KOPT-K1 (cell line): ENCODE data around the gene APBB1IP.
A peak's percentile ranks its signal among the peaks of the same experiment; 100 is the strongest.
"Not testable (repeated sequence)": the region's sequence is repeated elsewhere in the genome, so short reads cannot be mapped to it uniquely, and the experiment has no call there.

Experiments used
- H3K27ac ChIP-seq: fragments of 200-600 bp; sonication (generic); 2 replicates; pipeline ENCODE4 v1.5.1; 2016; ENCODE audit warnings: antibody characterized with exemption, mild to moderate bottlenecking, low read depth, low read length; ENCODE audit not compliant: poor library complexity, severe bottlenecking
- H3K36me3 ChIP-seq: fragments of 200-600 bp; sonication (generic); 2 replicates; pipeline ENCODE4 v1.5.1; 2017; ENCODE audit warnings: antibody characterized with exemption, mild to moderate bottlenecking, low read length, moderate library complexity; ENCODE audit not compliant: insufficient read depth
- H3K9me3 ChIP-seq: fragments of 200-600 bp; sonication (generic); 2 replicates; pipeline ENCODE4 v1.5.1; 2017; ENCODE audit warnings: antibody characterized with exemption, low read length, mild to moderate bottlenecking; ENCODE audit not compliant: insufficient read depth, poor library complexity, severe bottlenecking

The APBB1IP gene

GRCh38 chr10:26454891-26455290, 16.8 kb downstream of the APBB1IP start:
- peaks cover 4% of the 10 kb centered on the region for H3K36me3 ChIP-seq
- H3K27ac ChIP-seq, result no peak overlapping the region

GRCh38 chr10:26455567-26456315, 17.6 kb downstream of the APBB1IP start:
- Histone ChIP-seq H3K9me3 (no peaks in the 10 kb centered on the region), H3K36me3 (peaks cover 4% of the 10 kb centered on the region), H3K27ac (no peak overlapping the region)

More at GRCh38 chr10:26454891-26455290, 16.8 kb downstream of the APBB1IP start:
- H3K9me3 ChIP-seq, result no peaks in the 10 kb centered on the region

- no peaks in the 10 kb centered on the region for H3K9me3 ChIP-seq
- H3K27ac ChIP-seq, result no peak overlapping the region
- H3K36me3 ChIP-seq, result peaks cover 3% of the 10 kb centered on the region
These were observed 18.9 kb downstream of the APBB1IP start for GRCh38 chr10:26457088-26457487.

GRCh38 chr10:26460736-26461135, 22.6 kb downstream of the APBB1IP start:
- Histone ChIP-seq H3K27ac (no peak overlapping the region), H3K9me3 (no peaks in the 10 kb centered on the region), H3K36me3 (no peaks in the 10 kb centered on the region)

- 0 out of 2 replicates have a peak, but pooled peaks cover 5% of the 10 kb centered on the region for H3K36me3 ChIP-seq
- no peaks in the 10 kb centered on the region for H3K9me3 ChIP-seq
- H3K27ac ChIP-seq, result no peak overlapping the region
These were observed 25.8 kb downstream of the APBB1IP start for GRCh38 chr10:26463986-26464385.

- Histone ChIP-seq H3K27ac (peak overlapping the region; percentile 4), H3K9me3 (no peaks in the 10 kb centered on the region), H3K36me3 (0 out of 2 replicates have a peak, but pooled peaks cover 5% of the 10 kb centered on the region)
These were observed 26.6 kb downstream of the APBB1IP start for GRCh38 chr10:26464632-26465280.

GRCh38 chr10:26466531-26466930, 28.4 kb downstream of the APBB1IP start:
- H3K36me3 ChIP-seq, H3K9me3 ChIP-seq, H3K27ac ChIP-seq: not testable (repeated sequence)

- 0 out of 2 replicates have a peak, but pooled peaks cover 5% of the 10 kb centered on the region for H3K36me3 ChIP-seq
- H3K27ac ChIP-seq, result peak overlapping the region; percentile 5
- H3K9me3 ChIP-seq, result no peaks in the 10 kb centered on the region
These were observed 29.5 kb downstream of the APBB1IP start for GRCh38 chr10:26467639-26468038.

- 0 out of 2 replicates have a peak, but pooled peaks cover 5% of the 10 kb centered on the region for H3K36me3 ChIP-seq
- peak overlapping the region; percentile 50 for H3K27ac ChIP-seq
- no peaks in the 10 kb centered on the region for H3K9me3 ChIP-seq
These were observed 30.1 kb downstream of the APBB1IP start for GRCh38 chr10:26468291-26468690.

GRCh38 chr10:26468700-26469099, 30.6 kb downstream of the APBB1IP start:
- H3K27ac ChIP-seq, result peak overlapping the region; percentile 50

GRCh38 chr10:26472492-26472778, 34.3 kb downstream of the APBB1IP start:
- Histone ChIP-seq H3K9me3 (no peaks in the 10 kb centered on the region), H3K36me3 (peaks cover 6% of the 10 kb centered on the region; the same call in 1 of the 2 replicates), H3K27ac (peak overlapping the region; percentile 17)

More at GRCh38 chr10:26468700-26469099, 30.6 kb downstream of the APBB1IP start:
- H3K36me3 ChIP-seq, result 0 out of 2 replicates have a peak, but pooled peaks cover 5% of the 10 kb centered on the region
- no peaks in the 10 kb centered on the region for H3K9me3 ChIP-seq

- Histone ChIP-seq H3K36me3 (peaks cover 6% of the 10 kb centered on the region; the same call in 1 of the 2 replicates), H3K27ac (peak overlapping the region; percentile 52), H3K9me3 (no peaks in the 10 kb centered on the region)
These were observed 35.9 kb downstream of the APBB1IP start for GRCh38 chr10:26474026-26474425.

GRCh38 chr10:26474845-26475244, 36.7 kb downstream of the APBB1IP start:
- not testable (repeated sequence) for H3K9me3 ChIP-seq, H3K36me3 ChIP-seq
- peak overlapping the region; percentile 52 for H3K27ac ChIP-seq

GRCh38 chr10:26475386-26475785, 37.2 kb downstream of the APBB1IP start:
- Histone ChIP-seq H3K27ac (peak overlapping the region; percentile 52), H3K9me3 (no peaks in the 10 kb centered on the region), H3K36me3 (peaks cover 6% of the 10 kb centered on the region; the same call in 1 of the 2 replicates)

GRCh38 chr10:26477501-26477900, 39.4 kb downstream of the APBB1IP start:
- no peaks in the 10 kb centered on the region for H3K9me3 ChIP-seq
- peaks cover 6% of the 10 kb centered on the region; the same call in 1 of the 2 replicates for H3K36me3 ChIP-seq
- H3K27ac ChIP-seq, result peak overlapping the region; percentile 89
